DND-41 (cell line): ENCODE data around the gene KANK3.

Experiments
- ATAC-seq: fragments of 200-7000 bp; cut with Tn5 transposase; 3 replicates; pipeline ENCODE4 v1.9.1; 2021; ENCODE audit warnings: low read depth; ENCODE audit not compliant: insufficient read depth
- DNase-seq: peaks from one replicate; pipeline ENCODE4 v3.0.0-alpha.2; 2020
- H2AFZ ChIP-seq: 2 replicates; pipeline ENCODE4 v1.6.0; 2012; ENCODE audit warnings: low read depth, low read length
- H3K27ac ChIP-seq: 2 replicates; pipeline ENCODE4 v1.5.1; 2012; ENCODE audit warnings: low read length, inconsistent platforms
- H3K27me3 ChIP-seq: fragments of 200-600 bp; sonication (generic); 2 replicates; pipeline ENCODE4 v1.6.0; 2012; ENCODE audit warnings: low read length, mild to moderate bottlenecking, inconsistent platforms; ENCODE audit not compliant: insufficient read depth, poor library complexity
- H3K36me3 ChIP-seq: 2 replicates; pipeline ENCODE4 v1.5.1; 2012; ENCODE audit warnings: low read length, inconsistent platforms; ENCODE audit not compliant: insufficient read depth
- H3K4me1 ChIP-seq: 2 replicates; pipeline ENCODE4 v1.5.1; 2012; ENCODE audit warnings: mild to moderate bottlenecking, low read length; ENCODE audit not compliant: insufficient read depth
- H3K4me2 ChIP-seq: 2 replicates; pipeline ENCODE4 v1.6.0; 2012; ENCODE audit warnings: mild to moderate bottlenecking, moderate library complexity, low read length, inconsistent platforms; ENCODE audit not compliant: insufficient read depth
- H3K4me3 ChIP-seq, 2 experiments: fragments of 200-600 bp in 1 of 2; shearing (Covaris generic) in 1 of 2; 2 replicates each; pipeline ENCODE4 v1.5.1; 2012 to 2016; ENCODE audit warnings: inconsistent platforms in 2 of 2, low read length in 2 of 2, mild to moderate bottlenecking in 2 of 2, low read depth in 1 of 2, moderate library complexity in 1 of 2
- H3K79me2 ChIP-seq: 2 replicates; pipeline ENCODE4 v1.6.0; 2012; ENCODE audit warnings: low read length, inconsistent platforms; ENCODE audit not compliant: insufficient read depth
- H3K9ac ChIP-seq: 2 replicates; pipeline ENCODE4 v1.6.0; 2012; ENCODE audit warnings: low read depth, mild to moderate bottlenecking, inconsistent platforms, low read length, moderate library complexity
- H3K9me3 ChIP-seq: 2 replicates; pipeline ENCODE4 v1.5.1; 2012; ENCODE audit warnings: low read length, moderate library complexity, mild to moderate bottlenecking, inconsistent platforms; ENCODE audit not compliant: insufficient read depth, severe bottlenecking
- H4K20me1 ChIP-seq: 2 replicates; pipeline ENCODE4 v1.6.0; 2012; ENCODE audit warnings: low read length; ENCODE audit not compliant: insufficient read depth
- CTCF ChIP-seq: IDR thresholded peaks from 2 replicates; pipeline ENCODE4 v1.5.1; 2012; ENCODE audit warnings: borderline replicate concordance, low read length, moderate library complexity, mild to moderate bottlenecking; ENCODE audit not compliant: poor library complexity, severe bottlenecking; ENCODE audit errors: extremely low read depth
- EZH2 ChIP-seq: IDR thresholded peaks from 3 replicates; pipeline ENCODE4 v1.6.1; 2012; ENCODE audit warnings: borderline replicate concordance, low read depth, mild to moderate bottlenecking, moderate library complexity, low read length, inconsistent platforms; ENCODE audit not compliant: severe bottlenecking

KANK3 gene

GRCh38 chr19:8390617-8390981, 47.5 kb upstream of the KANK3 start:
- peak overlapping the region; percentile 99 for H3K9ac ChIP-seq
- peak overlapping the region; percentile 73 for H3K4me3 ChIP-seq
- H3K36me3 ChIP-seq, result peaks cover 12% of the 10 kb centered on the region
- peaks cover 44% of the 10 kb centered on the region for H4K20me1 ChIP-seq
- TF ChIP-seq CTCF, result no peak
- H3K4me2 ChIP-seq, result peak overlapping the region; percentile 65
- DNase-seq (peak; percentile 96), ATAC-seq (peak; percentile 57)
- H2AFZ ChIP-seq, result peak overlapping the region; percentile 72
- H3K9me3 ChIP-seq, result no peaks in the 10 kb centered on the region
- no peaks in the 10 kb centered on the region for H3K27me3 ChIP-seq
- H3K4me1 ChIP-seq, result peaks cover 32% of the 10 kb centered on the region
- peak overlapping the region; percentile 96 for H3K27ac ChIP-seq
- peaks cover 59% of the 10 kb centered on the region for H3K79me2 ChIP-seq

GRCh38 chr19:8389891-8390616, 47.0 kb upstream of the KANK3 start, which contains the start of gene RAB11B:
RAB11B (plus strand) TSS chr19:8390360; CDS start chr19:8390417, 57 bp downstream.
- H3K27me3 ChIP-seq, result no peaks in the 10 kb centered on the region
- ATAC-seq (peak; percentile 96), DNase-seq (peak; percentile 100)
- H3K9me3 ChIP-seq, result no peaks in the 10 kb centered on the region
- peak within 1 kb of the TSS; percentile 68 for H3K4me2 ChIP-seq
- H2AFZ ChIP-seq, result peak within 1 kb of the TSS; percentile 82
- peak within 1 kb of the TSS; percentile 96 for H3K27ac ChIP-seq
- peaks cover 39% of the 10 kb centered on the region for H4K20me1 ChIP-seq
- TF ChIP-seq CTCF (no peak), EZH2 (no peak)
- H3K4me3 ChIP-seq, result peak within 1 kb of the TSS; percentile 73
- H3K4me1 ChIP-seq, result peaks cover 32% of the 10 kb centered on the region
- H3K79me2 ChIP-seq, result peaks cover 54% of the 10 kb centered on the region
- peak within 1 kb of the TSS; percentile 99 for H3K9ac ChIP-seq
- H3K36me3 ChIP-seq, result peaks cover 12% of the 10 kb centered on the region

- Histone ChIP-seq H3K27ac (no peak overlapping the region), H3K9ac (peak overlapping the region; percentile 99; the same call in 1 of the 2 replicates), H2AFZ (no peak overlapping the region), H3K4me3 (no peak overlapping the region), H4K20me1 (peaks cover 25% of the 10 kb centered on the region), H3K36me3 (peaks cover 9% of the 10 kb centered on the region), H3K9me3 (no peaks in the 10 kb centered on the region), H3K4me2 (no peak overlapping the region), H3K79me2 (peaks cover 39% of the 10 kb centered on the region), H3K27me3 (no peaks in the 10 kb centered on the region), H3K4me1 (peaks cover 32% of the 10 kb centered on the region)
- TF ChIP-seq CTCF, result no peak
- no peak for TF ChIP-seq EZH2
- ATAC-seq (no peak), DNase-seq (no peak)
These were observed 45.5 kb upstream of the KANK3 start for GRCh38 chr19:8388612-8388958.
